SK-N-MC (cell line): ENCODE results near the gene PSMD5.

ENCODE experiments used
- EZH2 ChIP-seq: fragments of 200-600 bp; sonication (generic); IDR thresholded peaks from one replicate; pipeline ENCODE4 v1.6.1; 2017; ENCODE audit warnings: antibody characterized with exemption
- POLR2AphosphoS5 ChIP-seq: IDR thresholded peaks from 2 replicates; pipeline ENCODE4 v1.6.1; 2012; ENCODE audit warnings: mild to moderate bottlenecking, low read depth, low read length, borderline replicate concordance

GRCh38 chr9:120868676-120869359 lies 26.1 kb upstream of the PSMD5 start:
- TF ChIP-seq EZH2 (no peak), POLR2AphosphoS5 (no peak; the same call in 1 of the 2 replicates)
